NT2/D1 (cell line): ENCODE results near the gene BCL2L12.

Source experiments
- YY1 ChIP-seq: IDR thresholded peaks from 2 replicates; pipeline ENCODE4 v1.6.1; 2011; ENCODE audit not compliant: insufficient read length, insufficient read depth
- ZNF274 ChIP-seq: IDR thresholded peaks from 2 replicates; pipeline ENCODE4 v1.6.1; 2011; ENCODE audit warnings: mild to moderate bottlenecking, low read depth, low read length

GRCh38 chr19:49662011-49662410, 3.7 kb upstream of the BCL2L12 start:
- no peak for TF ChIP-seq ZNF274
- TF ChIP-seq YY1 = no peak
